Kidney (tissue), 14 donors: ENCODE data around the gene TERT. TPM values are rescaled to one million over a fixed set of nuclear protein-coding genes. Genes with fewer than 3 reads are reported as not detected.

Experiments
- DNase-seq, 5 donors: peaks; one replicate each; pipeline ENCODE4 v3.0.0-alpha.2; 2013 to 2020
- FAIRE-seq: peaks from 2 replicates; lab custom pipeline; 2012; peaks lifted over from hg19 to GRCh38; lab: Jason Lieb, UNC
- H3K27ac ChIP-seq, 2 donors: one replicate each; pipeline ENCODE4 v1.7.0; 2013; ENCODE audit warnings: low read depth in 2 of 2, low read length in 2 of 2, inconsistent platforms in 1 of 2
- H3K27me3 ChIP-seq: one replicate; pipeline ENCODE4 v1.7.1; 2013; ENCODE audit warnings: low read length, inconsistent platforms; ENCODE audit not compliant: control insufficient read depth, insufficient read depth
- H3K36me3 ChIP-seq, 3 donors: one replicate each; pipeline versions ENCODE4 v1.7.0 to v1.7.1; 2013; ENCODE audit warnings: low read length in 3 of 3, control low read depth in 1 of 3, inconsistent platforms in 1 of 3; ENCODE audit not compliant: insufficient read depth in 3 of 3, control insufficient read depth in 2 of 3
- H3K4me1 ChIP-seq, 3 donors: one replicate each; pipeline versions ENCODE4 v1.7.0 to v1.7.1; 2013; ENCODE audit warnings: low read length in 3 of 3, inconsistent platforms in 1 of 3, low read depth in 1 of 3; ENCODE audit not compliant: control insufficient read depth in 2 of 3, insufficient read depth in 2 of 3
- H3K4me3 ChIP-seq, 3 donors: one replicate each; pipeline versions ENCODE4 v1.7.0 to v1.8.1; 2013; ENCODE audit warnings: low read length in 3 of 3, control low read depth in 1 of 3, inconsistent platforms in 1 of 3
- H3K9ac ChIP-seq, 3 donors: one replicate each; pipeline versions ENCODE4 v1.7.0 to v1.7.1; 2013; ENCODE audit warnings: low read length in 3 of 3, control low read depth in 1 of 3, inconsistent platforms in 1 of 3
- H3K9me3 ChIP-seq, 3 donors: one replicate each; pipeline versions ENCODE4 v1.7.0 to v1.7.1; 2013; ENCODE audit warnings: low read length in 3 of 3, control low read depth in 1 of 3, inconsistent platforms in 1 of 3; ENCODE audit not compliant: control insufficient read depth in 2 of 3, insufficient read depth in 1 of 3
- intact Hi-C: fragments of 100-400 bp; cut with DNase I; formaldehyde crosslinking; loops from one replicate; pipeline ENCODE4 v1.11.1; 2022
- polyA plus RNA-seq: library from polyadenylated mRNA; stranded (reverse); fragments of 350-450 nt; fragmentation: Illumina TruSeq; extraction: RNeasy Lipid Tissue Mini Kit (QIAGEN cat#74804); gene quantifications from one replicate; pipeline ENCODE4 v1.2.3, GENCODE V29; 2014; ENCODE audit warnings: low read depth, low replicate concordance; ENCODE audit not compliant: insufficient read depth
- total RNA-seq: library from RNA; stranded (reverse); fragmentation: NEBNext Ultra II Directional; extraction: Animal tissue kit (Norgen Biotek cat#: 25700); gene quantifications from one replicate; pipeline ENCODE4 v1.2.1, GENCODE V29; 2021
- TF ChIP-seq, protein P1 (sequence below): IDR thresholded peaks from 3 replicates; pipeline ENCODE4 v1.5.1; 2012; ENCODE audit warnings: mild to moderate bottlenecking, moderate library complexity, borderline replicate concordance; ENCODE audit not compliant: insufficient read depth; ENCODE audit errors: extremely low read depth
- donor health status: control.
- donor health status: control.
- donor health status: control.
- donor health status: control.
- donor health status: control.
- donor health status: DM: yes; HTN: yes; CAD: no.
- donor health status: Normal renal cell carcinoma (clear cell type).

Gene TERT
- total and polyA plus RNA-seq, 2 donors from 2014 or later, result 0.91 TPM; not detected in 1

DNA sequence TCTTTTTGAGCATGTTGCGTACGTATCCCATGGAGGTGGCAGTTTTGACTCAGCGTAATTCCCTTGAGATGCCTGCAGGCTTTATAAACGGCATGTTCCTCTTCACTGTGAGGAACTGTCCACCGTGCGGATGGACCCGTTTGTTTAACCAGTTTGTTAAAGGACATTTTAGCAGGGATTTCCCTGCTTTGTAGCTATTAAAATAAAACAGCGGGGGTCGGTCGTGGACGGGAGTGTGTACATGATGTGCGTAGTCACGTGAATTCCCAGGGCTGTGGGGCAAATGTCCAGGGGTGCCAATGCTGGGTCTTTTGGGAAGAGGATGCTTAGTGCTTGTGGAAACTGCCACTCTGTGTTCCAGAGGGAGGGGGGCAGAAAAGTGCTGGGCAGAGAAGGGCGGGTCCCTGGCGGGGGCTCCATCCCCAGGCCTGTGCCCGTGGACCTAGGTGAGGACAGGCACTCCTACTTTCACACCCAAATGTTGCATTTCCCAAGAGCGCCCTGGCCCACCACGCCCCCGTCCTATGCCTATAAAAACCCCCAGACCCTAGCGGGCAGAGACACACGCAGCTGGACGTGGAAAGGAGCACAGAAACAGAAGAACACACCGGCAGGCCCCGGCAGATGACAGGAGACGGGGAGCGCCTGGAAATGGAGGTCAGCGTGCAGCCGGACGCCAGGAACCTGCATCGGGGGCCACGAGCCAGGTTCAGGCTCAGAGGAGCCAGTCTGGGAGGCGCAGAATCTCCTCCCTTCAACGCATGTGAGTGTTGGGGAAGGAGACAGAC lies 4.0 kb upstream of the TERT start:
- DNase-seq (peak in 2 of 5 donors; percentile 7 to 68), FAIRE-seq (no peak)
- no peaks in the 10 kb centered on the region for H3K36me3 ChIP-seq
- peaks cover 5% of the 10 kb centered on the region for H3K27me3 ChIP-seq
- no peak overlapping the region for H3K27ac ChIP-seq
- H3K4me1 ChIP-seq, result peaks cover 0 to 2% (median 0%) of the 10 kb centered on the region in 3 donors
- H3K4me3 ChIP-seq, result no peak overlapping the region
- H3K9me3 ChIP-seq, result no peaks in the 10 kb centered on the region
- intact Hi-C loops, result no loop called here
- TF ChIP-seq, protein P1, sequence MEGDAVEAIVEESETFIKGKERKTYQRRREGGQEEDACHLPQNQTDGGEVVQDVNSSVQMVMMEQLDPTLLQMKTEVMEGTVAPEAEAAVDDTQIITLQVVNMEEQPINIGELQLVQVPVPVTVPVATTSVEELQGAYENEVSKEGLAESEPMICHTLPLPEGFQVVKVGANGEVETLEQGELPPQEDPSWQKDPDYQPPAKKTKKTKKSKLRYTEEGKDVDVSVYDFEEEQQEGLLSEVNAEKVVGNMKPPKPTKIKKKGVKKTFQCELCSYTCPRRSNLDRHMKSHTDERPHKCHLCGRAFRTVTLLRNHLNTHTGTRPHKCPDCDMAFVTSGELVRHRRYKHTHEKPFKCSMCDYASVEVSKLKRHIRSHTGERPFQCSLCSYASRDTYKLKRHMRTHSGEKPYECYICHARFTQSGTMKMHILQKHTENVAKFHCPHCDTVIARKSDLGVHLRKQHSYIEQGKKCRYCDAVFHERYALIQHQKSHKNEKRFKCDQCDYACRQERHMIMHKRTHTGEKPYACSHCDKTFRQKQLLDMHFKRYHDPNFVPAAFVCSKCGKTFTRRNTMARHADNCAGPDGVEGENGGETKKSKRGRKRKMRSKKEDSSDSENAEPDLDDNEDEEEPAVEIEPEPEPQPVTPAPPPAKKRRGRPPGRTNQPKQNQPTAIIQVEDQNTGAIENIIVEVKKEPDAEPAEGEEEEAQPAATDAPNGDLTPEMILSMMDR, result no peak
- H3K9ac ChIP-seq, result no peak overlapping the region

DNA sequence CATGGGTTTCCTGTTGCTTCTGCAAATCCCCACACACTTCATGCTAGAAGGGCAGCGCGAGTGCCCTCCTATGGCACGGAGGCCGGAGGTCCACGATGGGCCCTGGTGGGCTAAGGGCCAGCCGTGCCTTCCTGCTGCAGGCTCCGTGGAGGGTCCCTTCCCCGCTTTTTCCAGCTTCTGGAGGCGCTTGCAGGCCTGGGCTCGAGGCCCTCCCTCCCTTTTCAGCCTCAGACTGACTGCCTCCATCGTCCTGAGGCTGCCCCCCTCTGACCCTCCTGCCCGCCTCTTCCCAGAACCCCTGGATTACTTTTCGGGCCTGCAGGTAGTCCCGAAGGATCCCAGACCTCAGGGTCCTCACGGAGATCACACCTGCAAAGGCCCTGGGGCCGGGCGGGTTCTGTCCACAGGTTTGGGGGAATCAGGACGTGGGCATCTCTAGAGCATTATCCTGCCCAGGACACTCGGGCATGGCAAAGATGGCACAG lies 3.2 kb upstream of the TERT start:
- Histone ChIP-seq H3K9me3 (no peaks in the 10 kb centered on the region), H3K27me3 (peaks cover 5% of the 10 kb centered on the region), H3K4me1 (peaks cover 0 to 2% (median 0%) of the 10 kb centered on the region in 3 donors), H3K27ac (no peak overlapping the region), H3K9ac (no peak overlapping the region), H3K4me3 (no peak overlapping the region), H3K36me3 (no peaks in the 10 kb centered on the region)
- TF ChIP-seq, protein P1, result no peak
- FAIRE-seq (no peak), DNase-seq (peak in 2 of 5 donors; percentile 1 to 55)
- intact Hi-C loops, result no loop called here

DNA sequence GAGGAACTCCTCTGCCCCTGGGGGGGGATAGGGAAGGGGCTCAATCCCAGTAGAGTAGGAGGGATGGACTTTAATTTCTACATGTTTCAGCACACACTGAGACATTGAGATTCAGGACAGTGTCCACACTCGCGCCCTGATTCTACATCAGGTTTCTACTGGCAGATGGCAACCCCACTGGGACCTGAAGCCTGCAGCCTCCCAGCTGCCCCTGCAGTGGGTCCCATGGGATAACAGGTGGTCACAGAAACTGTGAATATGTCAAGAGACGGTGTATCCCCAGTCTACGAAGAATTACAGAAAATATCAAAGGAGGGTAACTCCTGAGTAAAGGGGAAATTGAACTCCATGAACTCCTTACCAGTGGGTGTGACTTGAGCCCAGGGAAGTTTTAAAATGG lies 2.4 kb upstream of the TERT start:
- TF ChIP-seq, protein P1, result no peak
- intact Hi-C loops, result no loop called here
- Histone ChIP-seq H3K27me3 (peaks cover 5% of the 10 kb centered on the region), H3K4me3 (no peak overlapping the region), H3K9ac (no peak overlapping the region), H3K36me3 (no peaks in the 10 kb centered on the region), H3K27ac (no peak overlapping the region), H3K4me1 (peaks cover 0 to 2% (median 0%) of the 10 kb centered on the region in 3 donors), H3K9me3 (no peaks in the 10 kb centered on the region)
- peak in 1 of 5 donors; percentile 14 for DNase-seq
- FAIRE-seq, result no peak
